ENCODE results near the gene XPO6.

Gene XPO6

DNA sequence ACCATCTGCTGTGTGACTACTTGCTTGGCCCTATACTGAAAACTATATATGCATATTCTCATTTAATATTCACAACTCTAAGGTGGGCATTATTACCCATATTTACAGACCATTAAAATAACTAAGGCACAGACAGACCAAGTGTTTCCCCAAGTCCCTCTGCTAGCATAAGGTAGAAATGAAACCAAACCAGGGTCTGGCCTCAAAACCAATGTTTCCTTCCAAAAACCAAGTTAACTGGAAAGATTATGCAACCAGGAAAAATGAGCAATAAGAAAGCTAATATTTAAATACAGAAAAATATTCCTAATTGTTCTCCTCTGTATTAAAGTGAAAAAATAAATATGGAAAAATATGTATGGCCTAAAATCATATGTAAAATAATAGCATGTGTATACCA, 50.1 kb downstream of the XPO6 start:
- TF ChIP-seq, protein P1, sequence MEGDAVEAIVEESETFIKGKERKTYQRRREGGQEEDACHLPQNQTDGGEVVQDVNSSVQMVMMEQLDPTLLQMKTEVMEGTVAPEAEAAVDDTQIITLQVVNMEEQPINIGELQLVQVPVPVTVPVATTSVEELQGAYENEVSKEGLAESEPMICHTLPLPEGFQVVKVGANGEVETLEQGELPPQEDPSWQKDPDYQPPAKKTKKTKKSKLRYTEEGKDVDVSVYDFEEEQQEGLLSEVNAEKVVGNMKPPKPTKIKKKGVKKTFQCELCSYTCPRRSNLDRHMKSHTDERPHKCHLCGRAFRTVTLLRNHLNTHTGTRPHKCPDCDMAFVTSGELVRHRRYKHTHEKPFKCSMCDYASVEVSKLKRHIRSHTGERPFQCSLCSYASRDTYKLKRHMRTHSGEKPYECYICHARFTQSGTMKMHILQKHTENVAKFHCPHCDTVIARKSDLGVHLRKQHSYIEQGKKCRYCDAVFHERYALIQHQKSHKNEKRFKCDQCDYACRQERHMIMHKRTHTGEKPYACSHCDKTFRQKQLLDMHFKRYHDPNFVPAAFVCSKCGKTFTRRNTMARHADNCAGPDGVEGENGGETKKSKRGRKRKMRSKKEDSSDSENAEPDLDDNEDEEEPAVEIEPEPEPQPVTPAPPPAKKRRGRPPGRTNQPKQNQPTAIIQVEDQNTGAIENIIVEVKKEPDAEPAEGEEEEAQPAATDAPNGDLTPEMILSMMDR (IDR thresholded peaks at IDR 0.05; ENCODE audit: control extremely low read depth, extremely low read depth, low read depth, missing control alignments) = no peak

DNA sequence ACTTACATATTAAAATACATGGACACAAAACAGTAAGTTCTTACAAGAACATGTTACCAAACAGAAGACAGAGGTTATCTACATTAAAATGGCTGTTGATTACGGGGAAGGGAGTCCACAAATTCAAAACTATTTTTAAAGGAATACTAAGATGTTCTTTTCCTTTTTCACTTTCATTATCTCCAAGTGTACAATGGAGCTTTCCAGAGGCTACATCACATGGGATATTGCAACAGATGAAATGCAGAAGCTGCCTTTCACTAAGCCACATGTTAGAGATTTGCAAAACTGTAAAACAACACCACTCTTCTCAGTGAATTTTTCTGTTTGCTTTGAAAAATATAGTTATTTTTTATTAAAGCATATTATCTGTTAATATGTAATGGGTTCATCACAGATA, 53.6 kb downstream of the XPO6 start:
- ChIA-PET CTCF (interaction anchor here (0.9 to 1.1 kb wide), 3 partner anchors 9 to 60 kb away, joined by 3 to 4 read pairs (median 3); no protein-coding TSS in a partner anchor), POLR2A (no interaction called here)
- DNase-seq (ENCODE audit: extremely low spot score) = no peak

More for the DNA sequence above, 50.1 kb downstream of the XPO6 start:
- DNase-seq (ENCODE audit: extremely low spot score) = no peak
- ChIA-PET POLR2A (no interaction called here), CTCF (interaction anchor here (1.1 to 3.4 kb wide), 2 partner anchors 10 to 27 kb away, joined by 3 to 11 read pairs; no protein-coding TSS in a partner anchor)

DNA sequence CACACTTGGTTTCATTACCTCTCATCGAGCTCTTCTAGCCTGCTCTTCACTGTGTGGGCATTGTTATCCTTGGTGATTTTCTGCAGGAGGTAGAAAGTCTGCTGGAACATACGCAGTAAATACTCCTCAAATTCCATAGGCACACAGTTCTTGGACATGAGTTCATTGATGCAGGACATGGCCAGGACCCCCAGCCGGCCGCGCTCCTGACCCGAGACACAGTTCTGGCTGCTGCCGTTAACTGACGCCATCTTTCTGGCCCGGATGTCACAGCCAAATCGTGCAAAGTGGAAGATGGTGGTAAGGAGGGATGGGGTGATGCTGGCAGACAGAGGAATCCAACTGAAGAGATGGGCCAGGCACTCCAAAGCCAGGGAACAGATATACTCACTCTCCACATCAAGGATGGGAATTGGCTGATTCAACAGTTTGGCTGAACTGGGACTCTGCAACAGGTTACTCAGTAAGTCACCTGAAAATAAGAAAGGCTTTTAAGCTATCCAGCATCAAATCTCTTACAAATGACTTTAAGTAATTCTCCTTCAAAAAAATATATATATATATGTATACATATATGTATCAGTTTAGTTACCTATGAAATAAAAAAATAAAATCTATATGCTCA, 55.6 kb downstream of the XPO6 start:
- ChIA-PET POLR2A (no interaction called here), CTCF (no interaction called here)
- DNase-seq (ENCODE audit: extremely low spot score) = no peak
- TF ChIP-seq, protein P1 (IDR thresholded peaks at IDR 0.05; ENCODE audit: control extremely low read depth, extremely low read depth, low read depth, missing control alignments) = no peak

More for the DNA sequence above, 53.6 kb downstream of the XPO6 start:
- TF ChIP-seq, protein P1 (IDR thresholded peaks at IDR 0.05; ENCODE audit: control extremely low read depth, extremely low read depth, low read depth, missing control alignments) = no peak

DNA sequence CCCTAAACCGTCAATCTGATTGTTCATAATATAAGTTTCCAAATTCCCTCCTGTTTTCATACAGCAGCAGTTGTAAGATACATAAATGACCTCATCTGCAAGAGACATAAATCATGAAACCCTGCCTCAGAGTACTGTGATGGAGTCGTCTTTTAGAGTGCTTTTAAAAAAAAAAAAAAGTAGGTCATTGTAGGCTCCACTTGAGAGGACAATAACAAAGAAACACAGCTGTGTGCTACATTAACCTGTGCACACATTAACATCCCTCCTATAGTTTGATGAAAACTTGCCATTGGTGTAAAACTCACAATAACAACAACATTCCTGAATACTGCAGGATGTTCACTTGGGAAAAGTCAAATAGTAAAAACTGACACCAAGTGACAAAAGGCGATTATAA, 56.5 kb downstream of the XPO6 start:
- DNase-seq (ENCODE audit: extremely low spot score) = no peak
- TF ChIP-seq, protein P1 (IDR thresholded peaks at IDR 0.05; ENCODE audit: control extremely low read depth, extremely low read depth, low read depth, missing control alignments) = no peak
- POLR2A ChIA-PET = no interaction called here
- CTCF ChIA-PET = interaction anchor here (0.7 to 1.8 kb wide), 7 partner anchors 8 to 63 kb away, joined by 3 to 5 read pairs (median 4); no protein-coding TSS in a partner anchor

DNA sequence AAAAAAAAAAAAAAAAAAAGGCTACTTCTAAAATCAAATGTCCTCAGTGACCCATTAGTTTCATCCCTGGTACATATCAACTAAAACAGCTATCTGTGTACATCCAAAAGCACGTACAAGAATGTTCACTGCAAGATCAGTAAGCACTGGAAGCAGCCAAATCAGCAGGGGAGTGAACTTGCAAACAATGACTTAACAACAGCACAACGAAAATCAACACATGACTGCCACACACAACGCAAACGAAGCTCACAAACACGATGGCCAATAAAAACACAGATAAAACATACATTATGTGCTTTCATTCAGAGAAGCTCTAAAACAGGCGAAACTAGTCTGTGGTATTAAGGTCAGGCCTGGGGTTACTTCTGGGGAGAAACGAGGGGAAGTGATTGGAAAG, 60.6 kb downstream of the XPO6 start:
- TF ChIP-seq, protein P1 (IDR thresholded peaks at IDR 0.05; ENCODE audit: control extremely low read depth, extremely low read depth, low read depth, missing control alignments) = no peak
- no peak for DNase-seq (ENCODE audit: extremely low spot score)

DNA sequence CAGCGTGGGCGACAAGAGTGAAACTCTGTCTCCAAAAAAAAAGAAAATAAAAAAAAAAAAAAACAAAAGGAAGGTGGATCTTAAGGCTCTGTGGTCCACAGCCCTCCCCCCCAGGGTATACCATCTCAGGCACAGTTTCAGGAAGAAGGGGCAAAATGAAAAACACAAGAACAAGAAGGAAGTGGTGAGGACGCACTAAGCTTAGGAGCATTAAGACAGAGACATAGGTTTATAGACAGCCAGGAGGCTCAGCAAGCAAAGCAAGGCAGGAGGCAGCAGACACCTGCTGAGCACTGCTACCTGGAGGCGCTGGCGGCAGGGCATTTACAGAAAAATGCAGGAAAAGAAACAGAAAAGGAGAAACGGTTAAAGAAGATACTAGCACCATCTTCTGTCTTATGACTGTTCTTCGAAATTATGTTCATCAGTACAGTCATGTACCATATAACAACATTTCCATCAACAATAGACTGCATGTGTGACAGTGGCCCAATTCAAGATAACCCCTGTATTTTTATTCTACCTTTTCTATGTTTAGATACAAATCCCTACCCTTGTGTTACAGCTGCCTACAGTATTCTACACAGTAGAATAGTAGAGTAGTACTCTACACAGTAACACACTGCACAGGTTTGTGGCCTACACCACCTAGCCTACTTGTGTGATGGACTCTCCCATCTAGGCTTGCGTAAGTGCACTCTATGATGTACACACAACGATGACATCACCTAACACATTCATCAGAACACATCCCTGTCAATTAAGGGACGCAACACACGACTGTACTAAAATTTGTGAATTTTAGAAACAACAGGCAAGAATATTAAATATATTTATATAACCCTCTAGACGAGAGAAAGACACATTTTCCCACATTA, 62.5 kb downstream of the XPO6 start:
- no peak for DNase-seq (ENCODE audit: extremely low spot score)
- POLR2A ChIA-PET = no interaction called here
- CTCF ChIA-PET = interaction anchor here (1.4 kb wide), 1 partner anchor 12 kb away, joined by 5 read pairs; no protein-coding TSS in a partner anchor
- TF ChIP-seq, protein P1 (IDR thresholded peaks at IDR 0.05; ENCODE audit: control extremely low read depth, extremely low read depth, low read depth, missing control alignments) = no peak

More for the DNA sequence above, 60.6 kb downstream of the XPO6 start:
- CTCF ChIA-PET = interaction anchor here (1.2 to 2.5 kb wide), 5 partner anchors 9 to 18 kb away, joined by 3 to 11 read pairs (median 5); no protein-coding TSS in a partner anchor
- POLR2A ChIA-PET = interaction anchor here (0.6 kb wide), 1 partner anchor 38 kb away, joined by 6 read pairs; no protein-coding TSS in a partner anchor
